Loucy (cell line): ENCODE data around the gene FHAD1.

Source experiments
- H2AFZ ChIP-seq: fragments of 200-600 bp; sonication (generic); 2 replicates; pipeline ENCODE4 v1.6.0; 2016; ENCODE audit warnings: antibody characterized with exemption, mild to moderate bottlenecking, low read length, moderate library complexity
- H3F3A ChIP-seq: fragments of 200-600 bp; 2 replicates; pipeline ENCODE4 v1.6.0; 2016; ENCODE audit warnings: antibody characterized with exemption, low read depth, mild to moderate bottlenecking
- H3K27me3 ChIP-seq: fragments of 200-600 bp; sonication (generic); 2 replicates; pipeline ENCODE4 v1.6.1; 2014; ENCODE audit warnings: low read length, mild to moderate bottlenecking; ENCODE audit not compliant: insufficient read depth, poor library complexity, severe bottlenecking
- H3K36me3 ChIP-seq: fragments of 200-600 bp; sonication (generic); 2 replicates; pipeline ENCODE4 v1.6.1; 2016; ENCODE audit warnings: low read length; ENCODE audit not compliant: insufficient read depth
- H3K4me1 ChIP-seq: fragments of 200-600 bp; sonication (generic); 2 replicates; pipeline ENCODE4 v1.5.1; 2014; ENCODE audit warnings: low read length, mild to moderate bottlenecking; ENCODE audit not compliant: insufficient read depth, poor library complexity, severe bottlenecking
- H3K4me2 ChIP-seq: fragments of 200-600 bp; sonication (generic); 2 replicates; pipeline ENCODE4 v1.6.0; 2014; ENCODE audit warnings: antibody characterized with exemption, low read length, low read depth, mild to moderate bottlenecking; ENCODE audit not compliant: poor library complexity, severe bottlenecking
- H3K4me3 ChIP-seq: fragments of 200-600 bp; sonication (generic); 2 replicates; pipeline ENCODE4 v1.5.1; 2014; ENCODE audit warnings: low read length, mild to moderate bottlenecking, mixed read lengths; ENCODE audit not compliant: poor library complexity, severe bottlenecking
- H3K79me2 ChIP-seq: fragments of 200-600 bp; sonication (generic); 2 replicates; pipeline ENCODE4 v1.6.1; 2014; ENCODE audit warnings: low read length; ENCODE audit not compliant: insufficient read depth
- H3K9ac ChIP-seq: fragments of 200-600 bp; sonication (generic); 2 replicates; pipeline ENCODE4 v1.6.0; 2014; ENCODE audit warnings: mild to moderate bottlenecking, low read depth, low read length, moderate library complexity; ENCODE audit not compliant: poor library complexity, severe bottlenecking
- H3K9me2 ChIP-seq: fragments of 200-600 bp; sonication (generic); replicated peaks from 2 replicates; pipeline ENCODE4 v1.6.1; 2016; ENCODE audit warnings: low read depth, low read length, mixed read lengths
- H3K9me3 ChIP-seq: fragments of 200-600 bp; sonication (generic); 2 replicates; pipeline ENCODE4 v1.6.1; 2014; ENCODE audit warnings: mild to moderate bottlenecking, antibody characterized with exemption, low read length, low read depth; ENCODE audit not compliant: insufficient read depth
- H4K20me1 ChIP-seq: fragments of 200-600 bp; sonication (generic); 2 replicates; pipeline ENCODE4 v1.6.0; 2014; ENCODE audit warnings: antibody characterized with exemption, low read length, mild to moderate bottlenecking; ENCODE audit not compliant: insufficient read depth, poor library complexity, severe bottlenecking
- EZH2phosphoT487 ChIP-seq: fragments of 200-600 bp; IDR thresholded peaks from 2 replicates; pipeline ENCODE4 v1.6.1; 2018; ENCODE audit warnings: antibody characterized with exemption, mild to moderate bottlenecking, moderate library complexity, borderline replicate concordance
- TF ChIP-seq, protein P1 (sequence below): fragments of 200-600 bp; sonication (generic); conservative IDR thresholded peaks from 2 replicates; pipeline ENCODE4 v1.5.1; 2014; ENCODE audit warnings: mild to moderate bottlenecking, antibody characterized with exemption, low read length

The FHAD1 gene

DNA sequence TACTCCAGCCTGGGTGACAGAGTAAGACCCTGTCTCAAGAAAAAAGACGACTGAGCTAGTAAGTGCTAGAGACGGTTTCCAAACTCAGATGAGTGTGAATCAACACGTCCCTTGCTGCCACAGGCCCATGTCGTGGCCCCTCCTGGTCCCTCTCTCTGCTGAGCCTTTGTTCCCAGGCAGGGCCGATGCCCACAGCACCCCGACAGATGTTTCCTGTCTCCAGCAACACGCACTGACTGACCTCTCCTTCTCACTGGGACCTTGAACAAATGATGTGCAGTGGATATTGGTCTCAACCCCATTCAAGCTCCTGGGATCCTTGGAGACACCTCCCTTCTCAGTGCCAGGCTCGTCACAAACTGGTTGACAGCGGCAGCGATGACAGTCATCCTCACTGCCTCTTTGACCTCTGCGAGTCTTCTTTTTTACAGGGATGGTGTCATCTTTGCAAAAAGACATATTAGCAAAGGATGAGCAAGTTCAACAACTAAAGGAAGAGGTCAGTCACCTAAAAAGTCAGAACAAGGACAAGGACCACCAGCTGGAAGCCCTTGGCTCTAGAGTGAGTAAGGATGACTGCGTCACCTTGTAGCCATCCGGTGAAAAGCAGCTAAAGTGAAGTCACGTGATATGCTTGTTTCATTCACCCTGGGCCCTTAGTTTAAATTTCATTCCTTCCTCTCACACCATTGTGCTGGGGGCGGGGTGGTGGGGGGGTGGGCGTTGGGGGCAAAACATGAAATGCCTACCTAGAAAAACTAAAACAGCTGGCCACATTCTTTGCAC, 65.8 kb downstream of the FHAD1 start:
- Histone ChIP-seq H3K4me3 (no peak overlapping the region), H3F3A (no peaks in the 10 kb centered on the region), H3K79me2 (no peaks in the 10 kb centered on the region), H3K4me1 (no peaks in the 10 kb centered on the region), H3K27me3 (no peaks in the 10 kb centered on the region), H4K20me1 (no peaks in the 10 kb centered on the region), H3K4me2 (no peak overlapping the region), H3K36me3 (no peaks in the 10 kb centered on the region), H3K9me2 (no peaks in the 10 kb centered on the region), H3K9ac (no peak overlapping the region), H3K9me3 (no peaks in the 10 kb centered on the region), H2AFZ (no peak overlapping the region)
- TF ChIP-seq EZH2phosphoT487: no peak
- TF ChIP-seq, protein P1, sequence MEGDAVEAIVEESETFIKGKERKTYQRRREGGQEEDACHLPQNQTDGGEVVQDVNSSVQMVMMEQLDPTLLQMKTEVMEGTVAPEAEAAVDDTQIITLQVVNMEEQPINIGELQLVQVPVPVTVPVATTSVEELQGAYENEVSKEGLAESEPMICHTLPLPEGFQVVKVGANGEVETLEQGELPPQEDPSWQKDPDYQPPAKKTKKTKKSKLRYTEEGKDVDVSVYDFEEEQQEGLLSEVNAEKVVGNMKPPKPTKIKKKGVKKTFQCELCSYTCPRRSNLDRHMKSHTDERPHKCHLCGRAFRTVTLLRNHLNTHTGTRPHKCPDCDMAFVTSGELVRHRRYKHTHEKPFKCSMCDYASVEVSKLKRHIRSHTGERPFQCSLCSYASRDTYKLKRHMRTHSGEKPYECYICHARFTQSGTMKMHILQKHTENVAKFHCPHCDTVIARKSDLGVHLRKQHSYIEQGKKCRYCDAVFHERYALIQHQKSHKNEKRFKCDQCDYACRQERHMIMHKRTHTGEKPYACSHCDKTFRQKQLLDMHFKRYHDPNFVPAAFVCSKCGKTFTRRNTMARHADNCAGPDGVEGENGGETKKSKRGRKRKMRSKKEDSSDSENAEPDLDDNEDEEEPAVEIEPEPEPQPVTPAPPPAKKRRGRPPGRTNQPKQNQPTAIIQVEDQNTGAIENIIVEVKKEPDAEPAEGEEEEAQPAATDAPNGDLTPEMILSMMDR: no peak

DNA sequence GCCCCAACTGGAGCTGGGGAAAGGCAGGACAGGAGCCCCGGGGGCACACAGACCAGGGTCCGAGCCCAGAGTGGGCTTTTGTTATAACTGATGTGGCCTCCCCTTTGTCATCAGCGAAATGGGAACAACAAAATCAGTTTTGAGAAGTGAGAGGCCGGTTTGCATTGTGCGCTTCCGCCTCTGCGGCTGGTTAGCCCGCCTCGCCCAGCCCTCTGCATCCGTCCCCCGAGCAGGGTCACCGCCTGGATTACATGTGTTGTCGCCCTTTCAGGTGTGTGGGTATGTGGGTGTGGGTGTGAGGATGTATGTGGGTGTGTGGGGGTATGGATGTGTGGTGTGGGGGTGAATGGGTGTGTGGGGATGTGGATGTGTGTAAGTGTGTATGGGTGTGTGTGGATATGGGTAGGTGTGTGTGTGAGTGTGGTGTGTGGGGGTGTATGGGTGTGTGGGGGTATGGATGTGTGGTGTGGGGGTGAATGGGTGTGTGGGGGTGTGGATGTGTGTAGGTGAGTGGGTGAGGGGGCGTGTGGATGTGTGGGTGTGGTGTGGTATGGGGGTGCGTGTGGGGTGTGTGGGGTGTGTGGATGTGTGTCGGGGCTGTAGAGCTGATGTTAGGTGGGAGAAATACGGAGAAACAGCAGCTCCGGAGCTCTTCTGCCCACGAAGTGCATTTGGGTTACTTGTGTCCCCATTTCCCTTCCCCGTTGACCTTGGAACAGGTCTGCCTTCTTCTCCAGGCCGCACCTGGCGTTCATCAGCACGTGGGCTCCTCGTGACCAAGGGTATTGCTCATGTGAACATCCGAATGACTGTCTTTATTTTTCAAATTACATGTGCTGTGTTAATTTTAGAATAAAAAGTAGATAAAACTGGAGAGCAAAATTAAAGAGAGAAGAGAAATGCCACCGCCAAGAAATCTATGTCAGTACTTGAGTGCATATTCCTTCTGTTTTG, 67.6 kb downstream of the FHAD1 start:
- Histone ChIP-seq H3F3A (no peaks in the 10 kb centered on the region), H2AFZ (no peak overlapping the region), H3K4me3 (no peak overlapping the region), H3K4me2 (no peak overlapping the region), H3K9me2 (no peaks in the 10 kb centered on the region), H3K79me2 (no peaks in the 10 kb centered on the region), H4K20me1 (no peaks in the 10 kb centered on the region), H3K4me1 (no peaks in the 10 kb centered on the region), H3K36me3 (no peaks in the 10 kb centered on the region), H3K9ac (no peak overlapping the region), H3K9me3 (no peaks in the 10 kb centered on the region), H3K27me3 (no peaks in the 10 kb centered on the region)
- no peak for TF ChIP-seq EZH2phosphoT487
- TF ChIP-seq, protein P1: no peak

DNA sequence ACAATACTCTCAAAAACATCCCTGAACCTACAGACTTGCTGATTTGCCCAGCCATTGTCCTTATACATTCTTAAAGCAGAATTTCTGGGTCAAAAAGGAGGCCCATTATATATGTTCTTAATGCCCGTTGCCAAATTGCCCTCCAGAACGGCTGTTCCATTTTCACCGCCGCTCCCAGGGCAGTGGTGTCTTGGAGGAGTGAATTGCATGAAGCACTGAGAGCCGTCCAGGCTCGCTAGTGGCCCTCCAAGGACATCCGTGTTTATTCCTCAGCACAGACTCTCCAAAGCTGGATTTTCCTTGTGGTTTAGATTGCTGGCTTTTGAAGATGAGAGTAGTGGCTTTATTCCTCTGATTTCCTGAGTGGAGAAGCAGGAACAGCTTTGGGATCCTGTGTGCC, 68.8 kb downstream of the FHAD1 start:
- Histone ChIP-seq H2AFZ (no peak overlapping the region), H3F3A (no peaks in the 10 kb centered on the region), H3K36me3 (no peaks in the 10 kb centered on the region), H3K9ac (no peak overlapping the region), H3K79me2 (no peaks in the 10 kb centered on the region), H3K4me3 (no peak overlapping the region), H3K4me2 (no peak overlapping the region), H3K9me3 (peaks cover 5% of the 10 kb centered on the region; the same call in 1 of the 2 replicates), H3K9me2 (no peaks in the 10 kb centered on the region), H3K4me1 (no peaks in the 10 kb centered on the region), H4K20me1 (no peaks in the 10 kb centered on the region), H3K27me3 (no peaks in the 10 kb centered on the region)
- TF ChIP-seq EZH2phosphoT487: no peak
- TF ChIP-seq, protein P1: no peak
